Adrenal gland (tissue), 12 donors: ENCODE measurements around the gene SUZ12. TPM values are rescaled to one million over a fixed set of nuclear protein-coding genes. Genes with fewer than 3 reads are reported as not detected.

Experiments used
- DNase-seq, 7 donors: peaks; one replicate each; pipeline ENCODE4 v3.0.0-alpha.2; 2019 to 2020
- H3K27ac ChIP-seq, 5 donors: fragments of 200-600 bp; sonication (generic) in 4 of 5; 1 replicate in 3 of 5; 2 replicates in 2 of 5; pipeline versions ENCODE4 v1.5.1 to v1.8.0; 2016 to 2020; ENCODE audit warnings: mild to moderate bottlenecking in 1 of 5
- H3K27me3 ChIP-seq: fragments of 200-600 bp; 2 replicates; pipeline ENCODE4 v1.8.0; 2021
- H3K36me3 ChIP-seq, 2 donors: fragments of 200-600 bp; replicated peaks in 1 of 2; 1 replicate in 1 of 2; 2 replicates in 1 of 2; pipeline versions ENCODE4 v1.5.1 to v1.8.0; 2018 to 2022
- H3K4me1 ChIP-seq, 2 donors: fragments of 200-600 bp; replicated peaks in 1 of 2; 1 replicate in 1 of 2; 2 replicates in 1 of 2; pipeline versions ENCODE4 v1.5.1 to v1.8.0; 2018 to 2021
- H3K4me3 ChIP-seq, 4 donors: fragments of 200-600 bp; sonication (generic) in 3 of 4; one replicate each; pipeline ENCODE4 v1.5.1; 2016 to 2018
- H3K9me3 ChIP-seq, 3 donors: fragments of 200-600 bp; sonication (generic) in 1 of 3; replicated peaks in 1 of 3; 1 replicate in 2 of 3; 2 replicates in 1 of 3; pipeline versions ENCODE4 v1.5.1 to v1.8.0; 2016 to 2021
- POLR2A ChIP-seq, 2 donors: fragments of 450-650 bp; IDR thresholded peaks; one replicate each; pipeline ENCODE4 v1.6.1; 2017; ENCODE audit warnings: antibody characterized with exemption in 2 of 2, mild to moderate bottlenecking in 2 of 2, moderate library complexity in 1 of 2
- WGBS, 4 donors: extraction: QIAGEN DNeasy Blood & Tissue Kit in 2 of 4; methylation state at CpG; one replicate each; pipeline versions ENCODE4 v1.1.5 to v1.1.7; 2013 to 2017; 5-methylcytosine and 5-hydroxymethylcytosine counted together
- intact Hi-C, 2 donors: fragments of 100-400 bp; cut with DNase I; formaldehyde crosslinking; loops; one replicate each; pipeline versions ENCODE4 v1.14.1 to v1.15.0; 2022 to 2023
- polyA plus RNA-seq, 3 donors: library from polyadenylated mRNA; stranded (reverse); fragments of 200-250 nt in 2 of 3; fragments of 350-450 nt in 1 of 3; fragmentation: Illumina TruSeq in 1 of 3; extraction: RNeasy Lipid Tissue Mini Kit (QIAGEN cat#74804) in 1 of 3; gene quantifications; one replicate each; pipeline ENCODE4 v1.2.3, GENCODE V29; 2013 to 2014
- total RNA-seq, 9 donors: library from RNA; depleted of rRNA in 4 of 9; stranded (reverse); fragments of >200 nt in 4 of 9; fragments of 120-200 nt in 1 of 9; fragmentation: NEBNext Ultra II Directional in 1 of 9; extraction: Animal tissue kit (Norgen Biotek cat#: 25700) in 1 of 9; gene quantifications; one replicate each; pipeline versions ENCODE4 v1.1.0 to v1.2.4, GENCODE V29; 2013 to 2023
- TF ChIP-seq, protein P1 (sequence below), 6 experiments: fragments of 450-650 bp in 4 of 6; fragments of 200-600 bp in 2 of 6; sonication (generic) in 1 of 6; IDR thresholded peaks; 1 replicate in 5 of 6; 2 replicates in 1 of 6; pipeline versions ENCODE4 v1.5.1 to v1.8.0; 2016 to 2021; ENCODE audit warnings: antibody characterized with exemption in 6 of 6, mild to moderate bottlenecking in 2 of 6, moderate library complexity in 1 of 6
- donor health status: healthy with polysubstance abuse.
- donor health status: Bipolar disorder and iron deficiency.
- donor health status: DM: yes; HTN: yes; CAD: no.
- donor health status: DM: no; HTN: no; CAD: no.
- donor health status: DM: no; HTN: no; CAD: no.
- donor health status: DM: yes; HTN: yes; CAD: no.

The SUZ12 gene
- total and polyA plus RNA-seq, 12 donors = 8.7 to 27.1 (median 19.8) TPM

DNA sequence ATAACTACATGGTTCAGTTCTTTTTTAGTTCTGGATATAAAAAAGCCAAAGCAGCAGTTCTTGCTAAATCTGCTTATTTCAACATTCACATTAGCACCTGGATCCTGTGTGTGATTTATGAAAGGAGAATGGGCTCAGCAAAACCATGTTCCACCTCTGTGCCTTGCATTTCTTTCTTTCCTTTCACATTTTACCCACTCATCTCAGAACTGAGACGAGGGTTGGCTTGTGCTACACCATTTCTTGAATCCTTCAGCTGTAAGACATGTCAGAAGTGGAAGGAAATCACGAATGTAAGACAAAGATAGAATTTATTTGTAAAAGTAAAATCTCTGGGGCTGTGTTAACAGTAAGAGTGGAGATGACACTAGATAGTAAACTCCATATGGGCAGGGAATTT lies 34.1 kb upstream of the SUZ12 start:
- DNase-seq = no peak
- peaks cover 0 to 16% of the 10 kb centered on the region in 2 donors for H3K4me1 ChIP-seq
- no peak overlapping the region for H3K27ac ChIP-seq
- no peak for TF ChIP-seq POLR2A (IDR thresholded peaks at IDR 0.05)
- TF ChIP-seq, protein P1, sequence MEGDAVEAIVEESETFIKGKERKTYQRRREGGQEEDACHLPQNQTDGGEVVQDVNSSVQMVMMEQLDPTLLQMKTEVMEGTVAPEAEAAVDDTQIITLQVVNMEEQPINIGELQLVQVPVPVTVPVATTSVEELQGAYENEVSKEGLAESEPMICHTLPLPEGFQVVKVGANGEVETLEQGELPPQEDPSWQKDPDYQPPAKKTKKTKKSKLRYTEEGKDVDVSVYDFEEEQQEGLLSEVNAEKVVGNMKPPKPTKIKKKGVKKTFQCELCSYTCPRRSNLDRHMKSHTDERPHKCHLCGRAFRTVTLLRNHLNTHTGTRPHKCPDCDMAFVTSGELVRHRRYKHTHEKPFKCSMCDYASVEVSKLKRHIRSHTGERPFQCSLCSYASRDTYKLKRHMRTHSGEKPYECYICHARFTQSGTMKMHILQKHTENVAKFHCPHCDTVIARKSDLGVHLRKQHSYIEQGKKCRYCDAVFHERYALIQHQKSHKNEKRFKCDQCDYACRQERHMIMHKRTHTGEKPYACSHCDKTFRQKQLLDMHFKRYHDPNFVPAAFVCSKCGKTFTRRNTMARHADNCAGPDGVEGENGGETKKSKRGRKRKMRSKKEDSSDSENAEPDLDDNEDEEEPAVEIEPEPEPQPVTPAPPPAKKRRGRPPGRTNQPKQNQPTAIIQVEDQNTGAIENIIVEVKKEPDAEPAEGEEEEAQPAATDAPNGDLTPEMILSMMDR (IDR thresholded peaks at IDR 0.05) = no peak
- intact Hi-C loops = no loop called here
- H3K4me3 ChIP-seq = no peak overlapping the region
- 45 to 61% (median 50%) methylated on average over 2 of the region's 2 CpGs for WGBS, 4 donors
- peaks cover 0 to 21% of the 10 kb centered on the region in 2 donors for H3K36me3 ChIP-seq
- no peaks in the 10 kb centered on the region for H3K9me3 ChIP-seq
- no peaks in the 10 kb centered on the region for H3K27me3 ChIP-seq

DNA sequence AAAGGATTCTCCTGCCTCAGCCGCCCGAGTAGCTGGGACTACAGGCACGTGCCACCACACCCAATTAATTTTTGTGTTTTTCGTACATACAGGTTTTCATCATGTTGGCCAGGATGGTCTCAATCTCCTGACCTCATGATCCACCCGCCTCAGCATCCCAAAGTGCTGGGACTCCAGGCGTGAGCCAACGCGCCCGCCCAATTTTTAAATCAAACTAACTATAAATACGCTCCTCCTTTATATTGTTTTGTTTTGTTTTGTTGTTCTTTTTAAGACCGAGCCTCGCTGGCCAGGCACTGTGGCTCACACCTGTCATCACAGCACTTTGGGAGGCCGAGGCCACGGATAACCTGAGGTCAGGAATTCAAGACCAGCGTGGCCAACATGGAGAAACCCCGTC lies 33.4 kb upstream of the SUZ12 start:
- 88 to 93% (median 91%) methylated on average over 16 of the region's 16 CpGs for WGBS, 4 donors
- intact Hi-C loops = no loop called here

DNA sequence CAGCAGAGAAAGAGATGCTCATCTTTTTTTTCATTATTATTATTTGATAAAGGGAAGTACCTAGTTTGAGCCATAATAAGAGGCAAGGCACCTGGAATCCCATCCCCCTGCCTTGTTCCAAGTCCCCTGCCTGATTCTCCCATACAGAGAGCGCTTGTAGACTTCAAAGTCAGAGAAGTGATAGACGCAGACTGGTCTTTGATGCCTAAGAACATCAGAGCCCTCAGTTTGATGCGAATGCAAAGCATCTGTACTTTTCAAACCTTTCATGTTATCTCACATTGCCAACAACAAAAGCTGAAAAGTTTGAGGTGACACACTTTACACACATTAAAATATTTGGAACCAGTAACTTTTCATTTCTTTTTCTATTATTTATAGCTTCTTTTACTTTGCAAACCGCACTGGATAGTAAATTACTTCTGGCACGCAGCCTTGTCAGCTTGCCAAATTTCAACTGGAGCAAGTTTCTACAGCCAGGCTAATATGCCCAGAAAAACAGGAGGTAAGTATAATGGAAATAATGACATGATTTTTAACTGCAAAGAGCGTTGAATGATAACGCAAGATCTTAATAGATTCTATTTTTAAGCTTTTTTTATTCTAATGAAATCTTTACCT lies 29.4 kb upstream of the SUZ12 start:
- TF ChIP-seq, protein P1 (IDR thresholded peaks at IDR 0.05) = no peak
- intact Hi-C loops = no loop called here
- H3K4me3 ChIP-seq = no peak overlapping the region
- DNase-seq = peak; percentile 65 to 85 (median 80)
- H3K27me3 ChIP-seq = no peaks in the 10 kb centered on the region
- no peak overlapping the region for H3K27ac ChIP-seq
- H3K36me3 ChIP-seq = no peaks in the 10 kb centered on the region
- H3K4me1 ChIP-seq = peaks cover 0 to 10% of the 10 kb centered on the region in 2 donors
- H3K9me3 ChIP-seq = no peaks in the 10 kb centered on the region
- WGBS, 4 donors = 3 to 7% (median 5%) methylated on average over 7 of the region's 7 CpGs

More for the DNA sequence above, 33.4 kb upstream of the SUZ12 start:
- Histone ChIP-seq H3K27ac (no peak overlapping the region), H3K4me3 (no peak overlapping the region), H3K9me3 (no peaks in the 10 kb centered on the region), H3K36me3 (peaks cover 0 to 14% of the 10 kb centered on the region in 2 donors), H3K4me1 (peaks cover 0 to 20% of the 10 kb centered on the region in 2 donors), H3K27me3 (no peaks in the 10 kb centered on the region)
- TF ChIP-seq, protein P1 (IDR thresholded peaks at IDR 0.05) = no peak
- no peak for TF ChIP-seq POLR2A (IDR thresholded peaks at IDR 0.05)
- DNase-seq = no peak

DNA sequence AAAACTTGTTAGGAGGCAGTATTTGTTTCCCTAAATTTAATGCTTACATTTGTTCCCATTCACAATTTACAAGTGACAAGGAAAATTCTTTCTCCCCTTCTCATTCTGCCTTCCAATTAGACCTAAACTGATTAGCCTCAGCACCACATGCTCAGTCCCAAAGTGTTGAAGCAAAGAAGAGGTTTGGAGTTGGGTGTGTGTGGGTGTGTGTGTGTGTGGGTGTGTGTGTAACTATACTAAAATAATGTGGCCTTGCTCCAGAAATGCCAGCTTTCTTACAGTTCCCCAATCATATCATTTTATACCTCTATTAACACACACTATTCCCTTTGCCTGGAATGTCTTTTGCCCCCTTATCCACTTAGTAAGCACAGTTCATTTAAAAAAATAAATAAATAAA lies 28.4 kb upstream of the SUZ12 start:
- peaks cover 0 to 10% of the 10 kb centered on the region in 2 donors for H3K4me1 ChIP-seq
- TF ChIP-seq, protein P1 (IDR thresholded peaks at IDR 0.05) = no peak
- TF ChIP-seq POLR2A (IDR thresholded peaks at IDR 0.05) = no peak
- intact Hi-C loops = no loop called here

More for the DNA sequence above, 28.4 kb upstream of the SUZ12 start:
- H3K9me3 ChIP-seq = no peaks in the 10 kb centered on the region
- no peak for DNase-seq
- H3K4me3 ChIP-seq = no peak overlapping the region
- H3K27ac ChIP-seq = no peak overlapping the region
- no peaks in the 10 kb centered on the region for H3K27me3 ChIP-seq
- H3K36me3 ChIP-seq = no peaks in the 10 kb centered on the region
